ENCODE measurements around the gene ADAM11.

DNA sequence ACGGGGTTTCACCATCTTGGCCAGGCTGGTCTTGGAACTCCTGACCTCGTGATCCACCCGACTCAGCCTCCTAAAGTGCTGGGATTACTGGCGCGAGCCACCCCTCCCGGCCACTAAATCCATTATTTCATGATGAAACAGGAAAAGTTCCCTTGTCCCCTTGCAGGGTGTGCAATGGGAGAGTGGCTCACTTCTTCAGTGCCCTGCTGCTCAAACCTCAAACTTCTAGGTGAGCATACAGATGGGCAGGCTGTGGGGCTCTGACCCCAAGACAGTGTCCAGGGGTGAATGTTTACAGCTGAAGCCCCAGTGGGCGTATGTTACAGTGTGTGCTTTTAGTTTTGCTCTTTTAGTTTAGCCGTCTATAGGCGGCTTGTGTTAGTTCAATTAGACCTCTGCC is 36.6 kb downstream of the ADAM11 start:
- TF ChIP-seq GATA2 (IDR thresholded peaks at IDR 0.05; ENCODE audit: low read depth, low read length) (no peak), GATA3 (IDR thresholded peaks at IDR 0.05; ENCODE audit: low read depth, low read length) (no peak)

All from SH-SY5Y (cell line).